HL-60/S4 (cell line): ENCODE data around the gene GPR84.

Experiments used
- in situ Hi-C: fragments of 300-500 bp; cut with MboI; formaldehyde crosslinking; loops from 2 replicates; pipeline ENCODE4 v1.14.3; 2022; ENCODE audit warnings: low sequenced_read_pairs

The GPR84 gene

DNA sequence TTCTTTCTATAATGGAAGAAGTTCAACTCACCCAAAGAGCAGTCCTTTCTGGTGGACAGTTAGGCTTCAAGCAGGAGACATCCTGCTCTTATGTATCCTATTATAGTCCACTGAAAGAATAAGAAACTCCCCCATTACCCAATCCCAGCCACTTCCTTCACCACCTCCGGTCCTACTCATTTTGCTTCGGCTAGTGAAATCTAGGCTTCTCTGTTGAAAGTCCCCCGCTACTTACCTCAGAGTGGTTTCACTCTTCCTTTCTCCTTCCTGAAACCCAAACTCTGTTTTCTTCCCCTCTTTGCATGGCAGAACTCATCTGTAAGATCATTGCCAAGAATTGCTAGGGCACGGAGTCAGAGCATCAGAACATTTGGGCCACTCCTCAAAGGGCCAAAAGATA is at the start of gene GPR84:
Gene GPR84, minus strand, starts transcription at position 74 of the 400 bp plus-strand sequence. CDS start 635 bp downstream, outside the sequence.
- in situ Hi-C loops, result loop anchor here (10.0 kb wide), 1 partner anchor 140 kb away; no protein-coding TSS in a partner anchor

DNA sequence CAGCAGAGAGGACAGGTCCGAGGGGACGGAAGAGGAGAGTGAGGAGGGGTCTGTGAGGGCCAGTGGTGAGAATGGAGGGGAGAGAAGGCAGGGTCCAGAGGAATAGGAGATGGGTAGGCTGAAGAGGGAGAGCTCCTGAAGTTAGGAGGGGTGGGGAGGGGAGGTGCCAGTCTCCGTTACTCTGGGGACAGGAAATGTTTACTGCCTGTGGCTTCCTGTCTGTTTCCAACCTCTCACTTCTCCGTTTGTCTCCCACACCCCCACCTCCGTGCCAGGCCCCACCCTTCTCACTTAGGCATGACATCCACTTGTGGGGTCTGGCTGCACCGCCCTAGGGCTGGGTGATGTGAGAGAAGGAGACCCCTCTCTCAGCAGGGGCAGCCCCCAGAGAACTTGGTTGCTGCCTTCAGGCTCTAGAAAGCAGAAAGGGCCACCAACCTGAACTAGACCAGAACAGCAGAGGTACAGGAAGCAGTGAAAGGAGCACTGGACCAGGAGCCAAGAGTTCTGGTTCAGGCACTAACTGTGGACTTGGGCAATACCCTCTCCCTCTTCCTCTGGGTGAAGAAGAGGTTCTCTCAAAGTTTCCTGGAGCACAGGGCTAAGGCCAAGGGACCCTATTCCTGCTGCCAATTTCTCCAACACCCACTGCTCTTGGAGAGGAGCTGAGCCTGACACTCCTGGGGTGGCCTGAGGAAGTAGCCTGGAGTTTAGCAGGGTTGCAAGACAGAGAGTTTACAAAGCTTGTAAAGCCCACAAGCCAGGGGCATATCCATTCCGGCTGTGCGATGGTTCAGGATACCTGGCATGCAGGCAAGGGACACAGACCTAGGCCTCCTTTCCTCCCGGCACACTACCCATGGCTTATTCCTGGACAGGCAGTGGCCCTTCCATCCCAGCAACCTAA is 49.3 kb upstream of the GPR84 start:
- in situ Hi-C loops, result no loop called here

DNA sequence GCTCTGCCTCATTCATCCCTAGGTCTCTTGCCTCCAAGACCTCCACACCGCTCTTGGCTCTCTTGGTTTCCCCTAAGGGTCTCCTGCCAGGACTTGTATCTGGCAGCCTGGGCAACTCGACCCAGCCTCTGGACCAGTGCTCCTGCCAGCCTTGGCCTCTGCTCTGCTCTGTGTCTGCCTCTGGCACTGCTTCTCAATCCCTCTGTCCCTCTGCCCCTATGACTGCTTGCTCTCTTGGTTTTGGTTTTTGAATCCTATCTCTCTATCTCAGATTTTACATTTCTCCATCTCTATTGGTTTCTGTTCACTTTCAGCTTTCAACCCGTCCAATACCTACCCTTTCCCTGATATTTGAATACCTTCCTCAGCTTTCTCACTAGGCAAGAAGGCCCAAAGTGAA is 48.5 kb upstream of the GPR84 start:
- in situ Hi-C loops, result no loop called here

DNA sequence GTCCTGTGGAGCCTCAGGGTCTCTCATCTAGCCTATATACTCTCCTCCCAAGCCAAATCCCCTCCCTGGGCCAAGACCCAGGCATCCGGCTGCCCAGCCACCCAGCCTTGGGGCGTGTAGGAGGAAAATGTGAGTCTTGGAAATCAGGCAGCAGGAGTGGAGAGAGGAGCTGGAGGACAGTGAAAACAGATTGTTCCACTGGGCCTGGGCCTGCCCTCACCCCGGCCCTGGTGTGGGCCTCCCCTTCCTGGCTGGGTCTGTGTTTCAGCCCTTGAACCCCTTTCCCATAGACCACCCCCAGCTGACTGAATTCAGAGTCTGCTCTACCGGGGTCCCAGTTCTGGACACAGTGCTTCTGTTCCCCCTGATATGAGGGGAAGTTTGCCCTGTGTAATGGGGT is 48.1 kb upstream of the GPR84 start:
- in situ Hi-C loops, result no loop called here

DNA sequence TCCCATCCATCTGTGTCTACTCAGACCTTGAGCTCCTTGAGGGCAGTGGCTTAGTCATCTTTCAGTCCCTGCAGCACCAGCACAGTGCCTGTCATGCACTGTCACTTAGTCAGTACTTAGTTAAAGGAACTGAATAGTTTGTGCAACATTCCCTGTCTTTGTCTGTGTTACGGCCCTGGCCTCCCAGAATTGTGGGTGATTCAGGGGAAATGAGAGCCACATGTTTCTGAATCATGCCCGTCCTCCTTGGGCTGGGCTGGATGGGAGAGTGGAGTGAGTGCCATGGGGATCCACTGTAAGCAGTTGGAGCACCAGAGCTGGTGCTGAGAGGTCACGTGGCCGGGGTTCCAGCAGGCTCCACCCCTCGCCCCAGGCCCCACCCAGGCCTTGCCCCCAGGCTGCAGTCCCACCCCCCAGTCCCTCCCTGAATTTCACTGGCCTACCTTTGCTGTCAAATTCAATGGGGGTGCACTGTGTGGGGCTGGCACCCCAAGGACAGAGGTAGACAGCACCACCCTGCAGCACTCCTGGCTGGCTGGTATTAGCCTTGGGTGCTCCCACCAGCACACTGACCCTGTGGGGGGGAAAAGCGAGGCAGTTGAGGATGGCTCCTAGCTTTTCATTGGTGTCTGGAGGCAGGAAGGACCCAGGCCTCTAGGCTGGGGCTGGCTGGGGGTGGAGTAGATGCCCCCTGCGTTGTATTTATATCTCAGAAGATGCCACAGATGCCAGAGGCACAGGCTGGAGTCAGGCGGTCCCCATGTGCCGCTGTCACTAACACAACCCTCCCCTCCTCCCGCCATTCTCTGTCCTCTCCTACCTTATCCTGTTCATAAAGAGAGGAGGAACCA is 47.3 kb upstream of the GPR84 start:
- in situ Hi-C loops, result no loop called here

DNA sequence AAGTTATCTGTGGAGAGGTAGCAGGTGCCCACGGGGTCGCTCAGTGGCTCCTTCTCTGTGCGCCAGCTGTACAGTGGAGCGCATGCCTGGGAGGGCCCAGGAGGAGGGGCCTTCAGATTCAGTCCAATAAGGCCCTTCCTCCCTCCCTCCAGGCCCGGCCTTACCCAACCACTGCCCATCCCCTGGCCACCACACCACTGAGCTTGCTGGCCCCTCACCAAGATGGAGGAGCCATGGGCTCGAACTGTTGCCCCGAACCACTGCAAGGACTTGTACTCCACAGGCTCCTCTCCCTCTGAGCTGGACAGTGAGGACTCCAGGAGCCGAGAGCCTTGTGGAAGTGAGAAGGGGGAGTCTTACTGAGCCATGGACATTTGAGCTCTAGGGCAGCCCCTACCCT is 45.0 kb upstream of the GPR84 start:
- in situ Hi-C loops, result no loop called here

DNA sequence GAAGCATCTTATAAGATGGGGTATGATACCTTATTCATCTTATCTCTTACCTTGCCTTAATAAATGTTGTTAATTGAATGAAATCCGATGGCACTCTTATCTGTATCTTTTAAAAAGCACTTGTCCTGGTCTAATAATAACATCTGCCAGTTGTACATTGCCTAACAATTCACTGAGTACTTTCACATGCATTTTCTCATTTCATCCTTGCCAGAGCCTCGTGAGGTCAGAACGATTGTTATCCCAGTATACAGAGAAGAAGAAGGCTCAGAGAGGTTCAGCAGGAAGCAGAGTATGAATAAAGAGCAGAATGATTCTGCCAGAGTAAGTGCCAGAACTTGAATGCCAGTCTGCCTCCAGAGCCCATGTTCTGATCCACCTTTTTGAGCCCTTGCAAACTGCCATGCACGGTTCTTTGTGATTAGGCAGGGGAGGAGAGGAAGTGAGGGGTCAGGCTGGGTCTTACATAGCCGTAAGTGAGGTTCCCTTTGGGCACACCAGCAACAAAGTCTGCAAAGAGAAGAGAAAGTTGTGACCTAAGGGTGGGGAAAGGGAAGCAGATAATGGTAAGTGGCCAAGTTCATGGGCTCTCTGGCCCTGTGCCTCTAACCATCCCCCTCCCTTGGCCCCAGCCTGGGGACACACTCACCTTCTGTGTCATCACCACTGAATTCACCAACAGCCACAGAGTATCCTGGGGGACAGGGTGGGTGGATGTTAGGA is 43.1 kb upstream of the GPR84 start:
- in situ Hi-C loops, result no loop called here

DNA sequence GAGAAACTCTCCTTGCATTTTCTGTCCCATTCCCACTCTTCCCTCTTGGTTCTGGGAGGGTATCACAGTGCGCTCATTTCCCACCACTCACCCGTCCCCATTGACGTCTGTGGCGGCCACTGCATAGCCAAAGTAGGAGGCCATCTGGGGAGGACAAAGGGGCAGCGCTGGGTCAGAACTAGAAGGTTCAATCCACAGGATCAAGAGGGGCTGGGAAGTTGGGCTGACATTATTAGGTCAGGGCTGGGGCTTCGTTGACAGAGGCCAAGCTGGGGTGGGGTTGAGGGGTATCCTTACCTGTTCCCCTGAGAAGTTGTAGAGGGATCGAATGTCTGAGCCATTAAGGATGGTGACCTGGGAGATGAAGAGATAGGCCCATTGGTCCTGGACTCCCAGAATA is 41.3 kb upstream of the GPR84 start:
- in situ Hi-C loops, result no loop called here

DNA sequence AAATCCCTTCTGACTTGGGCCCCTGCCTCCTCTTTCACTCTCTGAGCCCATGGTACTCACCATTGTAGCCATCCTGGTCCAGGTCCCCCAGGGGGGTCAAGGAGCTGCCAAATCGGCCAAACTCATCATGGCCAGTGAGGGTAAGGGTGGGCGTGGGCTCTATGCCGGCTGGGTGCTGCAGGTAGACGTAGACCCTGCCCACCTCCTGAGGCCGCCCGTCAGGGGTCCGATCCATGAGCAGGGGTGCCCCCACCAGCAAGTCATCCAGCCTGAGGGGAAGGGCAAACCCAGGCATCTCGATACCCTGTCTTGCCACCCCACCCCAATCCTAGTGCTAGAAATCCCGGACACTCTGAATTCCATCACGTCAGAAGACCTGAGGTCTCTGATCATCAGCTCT is 40.8 kb upstream of the GPR84 start:
- in situ Hi-C loops, result no loop called here

DNA sequence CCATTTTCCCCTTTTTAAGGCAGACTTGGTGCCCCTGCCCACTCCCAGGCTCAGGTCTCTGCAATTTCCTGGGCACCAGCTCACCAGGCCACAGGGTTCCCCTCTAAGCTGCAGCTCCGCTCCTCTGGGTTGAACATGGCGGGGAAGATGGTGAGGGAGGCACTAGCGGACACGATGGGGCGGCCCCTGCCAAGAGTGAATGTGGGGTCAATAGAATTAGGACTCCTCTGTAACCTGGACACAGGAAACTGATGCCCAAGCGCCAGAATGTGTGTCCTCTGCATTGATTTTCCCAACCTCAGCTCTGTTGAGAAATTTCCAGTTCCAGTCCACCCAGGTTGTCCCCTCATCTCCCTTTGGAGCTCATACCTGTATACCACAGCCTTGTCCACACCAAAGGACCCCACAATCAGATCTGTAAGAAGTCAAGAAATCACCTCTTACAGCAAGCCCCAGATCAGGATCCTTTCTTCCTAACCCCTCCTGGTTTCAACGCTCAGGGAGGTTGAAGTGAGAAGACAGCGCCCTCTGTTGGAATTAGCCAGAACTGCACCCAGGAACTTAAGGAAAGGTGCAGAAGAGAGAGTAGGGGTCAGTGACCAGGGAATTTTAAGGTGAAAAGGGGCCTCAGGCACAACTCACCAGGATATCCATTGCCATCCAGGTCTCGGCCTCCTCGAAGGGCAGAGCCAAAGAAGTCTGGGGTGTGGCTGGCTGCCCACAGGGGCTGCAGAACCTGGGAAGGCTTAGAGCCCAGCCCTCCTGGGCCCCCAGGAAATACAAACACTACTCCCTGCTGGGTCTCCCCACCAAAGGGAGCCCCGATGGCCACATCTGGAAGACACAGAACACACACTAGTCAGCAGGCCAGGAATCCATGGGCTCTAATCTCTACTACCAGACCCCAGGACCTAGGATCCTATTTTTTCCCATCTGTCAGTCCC is 40.0 kb upstream of the GPR84 start:
- in situ Hi-C loops, result no loop called here

DNA sequence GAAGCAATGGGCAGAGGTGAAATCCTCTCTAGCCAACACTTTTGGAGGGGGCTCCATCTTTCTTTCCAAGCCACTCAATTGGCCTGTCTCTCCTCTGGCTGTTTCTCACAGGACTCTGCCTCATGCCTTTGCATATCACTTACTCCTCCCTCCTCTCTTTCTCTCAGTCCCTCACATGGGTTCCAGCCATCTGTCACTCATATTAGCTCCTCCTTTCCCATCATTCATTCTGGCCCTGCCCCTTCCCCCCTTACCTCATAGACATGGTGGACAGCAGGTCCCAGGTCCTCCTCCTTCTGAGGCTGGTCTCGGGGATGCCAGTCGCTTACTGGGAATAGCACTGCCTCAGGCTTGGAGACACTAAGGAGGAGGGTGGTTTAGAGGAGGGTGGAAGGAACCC is 36.8 kb upstream of the GPR84 start:
- in situ Hi-C loops, result no loop called here

DNA sequence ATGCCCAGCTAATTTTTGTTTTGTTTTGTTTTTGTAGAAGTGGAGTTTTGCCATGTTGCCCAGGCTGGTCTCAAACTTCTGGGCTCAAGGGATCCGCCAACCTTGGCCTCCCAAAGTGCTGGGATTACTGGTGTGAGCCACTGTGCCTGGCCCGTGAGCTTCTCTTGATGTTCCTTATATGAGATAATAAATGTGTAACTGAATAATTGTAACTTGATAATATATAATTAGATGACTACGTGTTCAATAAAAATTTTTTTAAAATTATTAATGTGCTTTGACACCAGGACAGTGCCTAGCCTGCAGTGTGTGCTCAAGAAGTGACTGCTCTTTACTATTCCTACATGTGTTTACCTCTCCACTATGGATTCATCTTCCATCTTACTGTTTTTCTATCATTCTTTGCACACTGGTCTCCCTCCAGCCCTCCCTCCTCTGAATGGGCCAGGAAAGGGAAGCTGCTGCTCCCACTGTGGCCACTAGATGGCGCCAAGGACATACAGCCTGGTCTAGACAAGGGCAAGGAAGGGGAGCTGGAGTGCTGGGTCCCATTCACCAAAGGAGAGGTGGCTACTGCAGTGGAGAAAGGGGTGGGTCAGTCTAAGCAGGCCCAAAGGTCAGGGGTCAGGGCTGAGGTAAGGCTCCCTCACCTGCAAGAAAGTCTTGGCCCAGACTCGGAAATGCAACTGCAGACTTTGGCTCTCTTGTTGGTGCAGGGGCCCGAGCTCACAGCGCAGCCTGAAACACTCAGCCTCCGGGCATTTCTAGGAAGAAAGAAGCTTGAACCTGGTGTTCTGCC is 34.9 kb upstream of the GPR84 start:
- in situ Hi-C loops, result loop anchor here (5.0 kb wide), 1 partner anchor 43 kb away; no protein-coding TSS in a partner anchor

DNA sequence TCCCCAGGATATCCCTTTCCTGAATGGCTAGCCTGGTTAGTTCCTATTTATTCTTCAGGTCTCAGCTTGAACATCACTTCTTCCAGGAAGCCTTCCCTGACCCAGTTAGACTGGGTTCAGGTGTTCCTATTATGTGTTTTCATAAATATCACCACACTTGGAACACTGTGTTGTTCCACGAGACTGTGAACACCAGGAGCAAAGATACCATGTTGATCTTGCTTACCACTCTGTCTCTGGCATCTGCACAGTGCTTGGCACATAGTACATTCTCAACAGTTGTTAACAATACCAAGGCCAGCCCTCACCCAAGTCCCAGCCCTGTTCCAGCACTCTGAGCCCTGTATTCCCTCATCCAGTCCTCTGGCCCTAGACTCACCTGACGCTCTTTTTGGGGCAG is 33.9 kb upstream of the GPR84 start:
- in situ Hi-C loops, result loop anchor here (5.0 kb wide), 1 partner anchor 44 kb away; no protein-coding TSS in a partner anchor

DNA sequence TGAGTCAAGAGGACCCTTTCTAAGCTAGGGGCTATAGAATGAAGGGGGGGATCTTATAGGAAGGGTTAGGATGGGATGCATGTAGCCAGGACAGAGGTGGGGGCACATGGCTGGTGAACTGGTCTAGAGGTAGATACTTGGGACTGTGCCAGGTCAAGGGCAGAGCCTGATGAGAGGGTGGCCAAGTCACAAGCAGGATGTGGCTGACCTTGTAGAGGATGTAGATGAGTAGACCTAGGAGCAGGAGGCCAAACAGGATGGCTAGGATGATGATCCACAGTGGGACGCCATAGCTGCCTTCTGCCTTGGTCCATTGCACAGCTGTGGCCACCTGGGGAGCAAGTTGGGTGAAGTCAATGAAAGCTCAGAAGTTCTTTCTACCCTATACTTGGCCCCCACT is 32.9 kb upstream of the GPR84 start:
- in situ Hi-C loops, result loop anchor here (5.0 kb wide), 1 partner anchor 45 kb away; no protein-coding TSS in a partner anchor

DNA sequence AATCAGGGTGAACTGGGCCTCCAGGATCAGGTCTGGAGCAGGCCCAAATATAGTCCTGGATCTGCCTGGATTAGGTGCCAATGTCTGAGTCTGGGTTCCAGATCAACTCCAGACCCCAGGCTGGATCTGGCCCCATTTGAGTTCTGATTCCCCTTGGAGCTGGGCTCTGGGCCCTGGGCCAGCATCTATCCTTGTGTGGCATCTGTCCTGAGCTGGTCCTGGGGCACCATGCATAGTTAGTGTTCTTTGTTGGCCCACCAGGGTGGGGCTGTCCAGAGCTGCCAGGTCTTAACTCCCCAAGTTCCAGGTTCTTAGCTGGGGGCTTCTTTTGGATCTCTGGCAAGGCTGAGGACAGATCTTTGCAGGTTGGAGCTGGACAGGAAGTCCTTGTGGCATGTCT is 31.3 kb upstream of the GPR84 start:
- in situ Hi-C loops, result loop anchor here (5.0 kb wide), 1 partner anchor 47 kb away; no protein-coding TSS in a partner anchor

DNA sequence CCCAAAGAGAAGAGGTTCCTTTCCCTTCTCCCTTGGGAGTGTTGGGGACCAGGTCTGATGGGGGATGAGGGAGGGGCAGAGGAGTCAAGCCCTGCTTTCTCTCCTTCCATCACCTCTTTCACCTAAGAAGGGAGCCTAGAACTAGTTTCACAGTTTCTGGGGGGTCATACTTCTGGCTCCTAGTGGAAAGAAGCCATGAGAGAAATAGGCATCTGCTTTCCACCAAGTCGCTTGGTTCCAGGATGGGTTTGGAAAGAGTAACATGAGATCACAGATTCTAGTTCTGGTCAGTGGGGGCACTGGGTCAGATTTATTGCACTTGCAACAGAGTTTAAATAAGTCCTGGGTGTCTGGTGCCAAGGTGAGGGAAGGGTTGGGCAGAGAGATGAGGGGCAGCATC is 30.7 kb upstream of the GPR84 start:
- in situ Hi-C loops, result loop anchor here (5.0 kb wide), 1 partner anchor 47 kb away; no protein-coding TSS in a partner anchor

DNA sequence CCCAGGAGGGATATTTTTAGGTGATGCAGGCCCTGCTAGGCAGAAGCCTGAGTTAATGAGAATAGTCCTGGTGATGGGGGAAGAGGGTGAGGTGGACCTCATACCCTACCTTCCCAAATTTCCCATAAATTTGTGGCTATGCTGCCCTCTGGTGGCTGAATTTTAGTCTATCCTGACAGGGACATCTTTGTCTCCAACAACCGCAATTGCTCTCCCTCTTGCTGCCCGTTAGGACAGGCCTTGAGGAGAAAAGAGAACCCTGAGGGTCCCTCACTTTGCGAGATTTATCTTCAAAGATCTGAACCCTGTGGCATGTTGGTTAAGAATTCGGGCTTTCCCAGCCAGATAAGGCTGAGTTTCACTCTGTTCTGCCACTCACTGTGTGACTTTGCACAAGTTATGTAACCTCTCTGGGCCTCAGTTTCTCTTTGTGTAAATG is 30.0 kb upstream of the GPR84 start:
- in situ Hi-C loops, result no loop called here

DNA sequence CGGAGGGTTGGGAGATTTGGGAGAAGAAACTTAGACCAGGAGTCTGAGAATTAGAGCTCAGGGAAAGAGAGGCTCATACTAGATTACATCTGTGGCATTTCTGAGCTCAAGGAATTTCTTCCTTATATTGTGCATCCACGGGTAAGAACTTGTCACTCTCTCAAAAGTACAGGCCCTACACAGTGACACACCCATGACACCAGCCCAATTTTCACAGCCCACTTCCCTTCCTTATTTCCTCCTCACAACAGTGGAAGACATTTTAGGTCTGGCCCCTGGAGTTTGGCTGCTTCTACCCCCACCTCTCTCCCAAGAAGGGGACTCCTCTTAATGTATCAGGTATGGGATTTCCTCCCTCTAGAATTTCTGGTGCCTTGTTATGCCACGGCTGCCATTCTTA is 29.5 kb upstream of the GPR84 start:
- in situ Hi-C loops, result no loop called here

DNA sequence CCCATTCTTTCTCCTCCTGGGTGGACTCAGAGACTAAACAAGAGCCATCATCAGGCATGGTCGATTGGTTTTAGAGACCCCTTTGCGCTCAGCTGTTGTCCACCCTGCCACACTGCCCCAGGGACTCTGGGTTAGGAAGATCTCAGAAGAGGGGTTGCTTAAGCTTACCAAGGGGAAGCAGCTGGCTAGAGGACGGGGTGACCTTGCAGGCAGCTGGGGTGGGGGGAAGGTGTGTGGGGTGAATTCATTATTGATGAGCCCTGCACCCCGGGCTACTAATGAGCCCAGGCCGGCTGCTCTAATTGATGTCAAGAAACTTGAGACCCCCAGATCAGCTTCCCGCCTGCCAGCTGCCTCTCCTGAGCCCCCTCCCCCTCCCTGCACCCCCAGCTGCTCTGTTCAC is 28.9 kb upstream of the GPR84 start:
- in situ Hi-C loops, result no loop called here
